H1 (cell line): ENCODE results near the gene SMIM7. TPM values are rescaled to one million over a fixed set of nuclear protein-coding genes. Genes with fewer than 3 reads are reported as not detected.

Experiments used
- ASH2L ChIP-seq: fragments of 200-600, 300-600 bp; sonication (generic); IDR thresholded peaks from one replicate; pipeline ENCODE4 v1.7.1; 2017; ENCODE audit warnings: low read length
- BACH1 ChIP-seq: IDR thresholded peaks from 2 replicates; pipeline ENCODE4 v1.6.1; 2012; ENCODE audit warnings: low read length, improper control_type of control experiment
- BRCA1 ChIP-seq: IDR thresholded peaks from 2 replicates; pipeline ENCODE4 v1.6.1; 2012; ENCODE audit warnings: low read depth, low read length, improper control_type of control experiment
- CEBPB ChIP-seq: IDR thresholded peaks from 2 replicates; pipeline ENCODE4 v1.6.1; 2012; ENCODE audit warnings: low read depth, low read length
- CHD1 ChIP-seq: IDR thresholded peaks from 2 replicates; pipeline ENCODE4 v1.6.1; 2012; ENCODE audit warnings: low read depth, low read length, improper control_type of control experiment
- CHD2 ChIP-seq: IDR thresholded peaks from 2 replicates; pipeline ENCODE4 v1.6.1; 2012; ENCODE audit warnings: low read length, improper control_type of control experiment
- EP300 ChIP-seq, 2 experiments: IDR thresholded peaks; 1 replicate in 1 of 2; 2 replicates in 1 of 2; pipeline ENCODE4 v1.6.1; 2011 to 2012; ENCODE audit warnings: low read depth in 2 of 2, low read length in 2 of 2, mild to moderate bottlenecking in 2 of 2, borderline replicate concordance in 1 of 2, inconsistent platforms in 1 of 2, moderate library complexity in 1 of 2
- EZH2 ChIP-seq: fragments of 200-600 bp; sonication (generic); IDR thresholded peaks from 2 replicates; pipeline ENCODE4 v1.7.1; 2012; ENCODE audit warnings: low read depth, mild to moderate bottlenecking, moderate library complexity, low read length, inconsistent platforms; ENCODE audit not compliant: severe bottlenecking
- GTF2F1 ChIP-seq: IDR thresholded peaks from 2 replicates; pipeline ENCODE4 v1.6.1; 2012; ENCODE audit warnings: low read depth, low read length, improper control_type of control experiment, borderline replicate concordance
- KDM1A ChIP-seq: fragments of 200-600, 300-600 bp; sonication (generic); IDR thresholded peaks from 2 replicates; pipeline ENCODE4 v1.7.1; 2016; ENCODE audit warnings: mild to moderate bottlenecking, low read length, borderline replicate concordance
- MAFK ChIP-seq: IDR thresholded peaks from 2 replicates; pipeline ENCODE4 v1.6.1; 2012; ENCODE audit warnings: low read depth, mild to moderate bottlenecking, improper control_type of control experiment, low read length
- SAP30 ChIP-seq: fragments of 300-600 bp; sonication (generic); IDR thresholded peaks from 2 replicates; pipeline ENCODE4 v1.7.1; 2012; ENCODE audit warnings: low read length, moderate library complexity, mild to moderate bottlenecking, inconsistent platforms; ENCODE audit not compliant: insufficient read depth, insufficient replicate concordance
- SIX5 ChIP-seq: IDR thresholded peaks from 2 replicates; pipeline ENCODE4 v1.6.1; 2011; ENCODE audit warnings: mild to moderate bottlenecking, low read depth, low read length
- SP2 ChIP-seq: IDR thresholded peaks from 2 replicates; pipeline ENCODE4 v1.6.1; 2012; ENCODE audit warnings: mild to moderate bottlenecking, low read length, inconsistent platforms
- SUZ12 ChIP-seq: fragments of 200-600 bp; sonication (generic); IDR thresholded peaks from 2 replicates; pipeline ENCODE4 v1.6.1; 2012; ENCODE audit warnings: mild to moderate bottlenecking, inconsistent platforms, low read length, moderate library complexity, mixed read lengths
- TCF12 ChIP-seq: IDR thresholded peaks from 2 replicates; pipeline ENCODE4 v1.6.1; 2011; ENCODE audit warnings: low read depth, mild to moderate bottlenecking, low read length
- polyA plus RNA-seq, 7 experiments: library from polyadenylated mRNA; depleted of rRNA in 3 of 7; stranded (reverse) in 5 of 7; unstranded in 2 of 7; fragments of >200 nt in 5 of 7; fragments of 200-250 nt in 2 of 7; gene quantifications; 1 replicate in 5 of 7; 2 replicates in 1 of 7; 4 replicates in 1 of 7; pipeline versions ENCODE4 v1.2.1 to v1.2.3, GENCODE V29; 2011 to 2013; ENCODE audit warnings: missing spikeins in 2 of 7, mixed read lengths in 2 of 7
- total RNA-seq: library from RNA; stranded (reverse); fragmentation: NEBNext Ultra II Directional; extraction: Animal tissue kit (Norgen Biotek cat#: 25700); gene quantifications from 2 replicates; pipeline ENCODE4 v1.2.1, GENCODE V29; 2021
- TF ChIP-seq, protein P1 (sequence below): IDR thresholded peaks from 2 replicates; pipeline ENCODE4 v1.6.1; 2012; ENCODE audit warnings: low read length, inconsistent platforms
- TF ChIP-seq, protein P2 (sequence below): IDR thresholded peaks from 2 replicates; pipeline ENCODE4 v1.6.1; 2011; ENCODE audit warnings: low read depth, mild to moderate bottlenecking, low read length; ENCODE audit not compliant: insufficient read depth

The SMIM7 gene
- total and polyA plus RNA-seq, 2 of the 8 experiments (the other 6 are each of a cell fraction or from before 2014, with no cell fraction given), result 55.5 to 67.5 TPM

DNA sequence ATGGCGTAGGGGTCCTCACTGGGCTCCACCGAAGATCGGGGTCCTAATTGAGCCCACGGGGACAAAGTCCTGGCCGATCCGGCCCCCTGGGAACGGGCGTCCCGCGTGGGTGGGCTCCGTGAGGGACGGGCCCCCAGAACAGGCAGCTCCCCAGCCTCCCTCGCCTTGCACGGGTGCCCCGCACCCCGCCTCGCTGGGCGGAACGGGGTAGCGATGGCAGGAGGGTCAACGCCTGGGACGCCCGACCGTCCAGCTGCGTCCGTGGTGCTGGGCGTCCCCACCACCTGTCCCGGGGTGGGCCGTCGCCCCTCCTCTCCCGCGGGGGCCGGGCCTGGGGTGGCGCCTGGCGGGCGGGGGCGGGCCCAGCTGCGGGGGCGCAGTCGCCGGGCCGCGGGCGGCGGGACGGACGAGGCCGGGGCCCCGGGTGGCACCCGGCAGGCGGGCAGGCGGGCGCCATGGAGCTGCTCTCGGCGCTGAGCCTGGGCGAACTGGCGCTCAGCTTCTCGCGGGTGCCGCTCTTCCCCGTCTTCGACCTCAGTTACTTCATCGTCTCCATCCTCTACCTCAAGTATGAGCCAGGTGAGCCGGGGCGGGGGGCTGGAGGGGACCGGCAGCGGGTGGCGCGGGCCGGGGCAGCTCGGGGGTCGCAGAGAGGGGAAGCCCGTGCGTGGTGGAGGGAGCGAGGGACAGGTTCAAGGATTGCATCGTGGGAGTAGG is 977 bp upstream of the SMIM7 start, which contains the start of gene TMEM38A (continued):
- TF ChIP-seq TCF12 (no peak), CEBPB (no peak), MAFK (no peak), EZH2 (no peak), BACH1 (peak; percentile 30; the same call in 1 of the 2 replicates), GTF2F1 (no peak), EP300 (IDR thresholded peaks at IDR 0.05; ENCODE audit: borderline replicate concordance in 1 of 2, low read depth in 2 of 2, low read length in 2 of 2) (no peak), SIX5 (no peak), SP2 (no peak), SAP30 (no peak), BRCA1 (no peak), ASH2L (peak; percentile 18), KDM1A (no peak), CHD1 (no peak), CHD2 (no peak), SUZ12 (no peak)
- TF ChIP-seq, protein P1, sequence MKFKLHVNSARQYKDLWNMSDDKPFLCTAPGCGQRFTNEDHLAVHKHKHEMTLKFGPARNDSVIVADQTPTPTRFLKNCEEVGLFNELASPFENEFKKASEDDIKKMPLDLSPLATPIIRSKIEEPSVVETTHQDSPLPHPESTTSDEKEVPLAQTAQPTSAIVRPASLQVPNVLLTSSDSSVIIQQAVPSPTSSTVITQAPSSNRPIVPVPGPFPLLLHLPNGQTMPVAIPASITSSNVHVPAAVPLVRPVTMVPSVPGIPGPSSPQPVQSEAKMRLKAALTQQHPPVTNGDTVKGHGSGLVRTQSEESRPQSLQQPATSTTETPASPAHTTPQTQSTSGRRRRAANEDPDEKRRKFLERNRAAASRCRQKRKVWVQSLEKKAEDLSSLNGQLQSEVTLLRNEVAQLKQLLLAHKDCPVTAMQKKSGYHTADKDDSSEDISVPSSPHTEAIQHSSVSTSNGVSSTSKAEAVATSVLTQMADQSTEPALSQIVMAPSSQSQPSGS, result no peak
- TF ChIP-seq, protein P2, sequence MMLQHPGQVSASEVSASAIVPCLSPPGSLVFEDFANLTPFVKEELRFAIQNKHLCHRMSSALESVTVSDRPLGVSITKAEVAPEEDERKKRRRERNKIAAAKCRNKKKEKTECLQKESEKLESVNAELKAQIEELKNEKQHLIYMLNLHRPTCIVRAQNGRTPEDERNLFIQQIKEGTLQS, result no peak
